Activated CD8-positive, alpha-beta memory T cell treated with anti-CD3 and anti-CD28 coated beads, Interleukin-2, amount 50 U/mL, for 48 hours (primary cell): ENCODE results near the gene TBC1D5.

Experiments
- DNase-seq: peaks from one replicate; pipeline ENCODE4 v3.0.0-alpha.2; 2020

TBC1D5 gene

GRCh38 chr3:17583530-17583929 lies 158.9 kb downstream of the TBC1D5 start:
- no peak for DNase-seq

- DNase-seq = no peak
These were observed 160.9 kb downstream of the TBC1D5 start for GRCh38 chr3:17581421-17582080.

GRCh38 chr3:17580901-17581300 lies 161.5 kb downstream of the TBC1D5 start:
- DNase-seq = no peak

GRCh38 chr3:17579289-17580031 lies 163.0 kb downstream of the TBC1D5 start:
- no peak for DNase-seq

GRCh38 chr3:17577796-17578520 lies 164.5 kb downstream of the TBC1D5 start:
- DNase-seq = no peak

GRCh38 chr3:17573396-17573795 lies 169.0 kb downstream of the TBC1D5 start:
- no peak for DNase-seq

GRCh38 chr3:17571686-17572085 lies 170.7 kb downstream of the TBC1D5 start:
- no peak for DNase-seq

- DNase-seq = no peak
These were observed 179.6 kb downstream of the TBC1D5 start for GRCh38 chr3:17562845-17563244.

- DNase-seq = no peak
These were observed 183.9 kb downstream of the TBC1D5 start for GRCh38 chr3:17558565-17558964.

GRCh38 chr3:17557749-17558463 lies 184.5 kb downstream of the TBC1D5 start:
- DNase-seq = no peak

GRCh38 chr3:17555525-17555924 lies 186.9 kb downstream of the TBC1D5 start:
- DNase-seq = no peak

GRCh38 chr3:17554078-17554477 lies 188.4 kb downstream of the TBC1D5 start:
- no peak for DNase-seq

GRCh38 chr3:17553080-17553479 lies 189.4 kb downstream of the TBC1D5 start:
- no peak for DNase-seq

GRCh38 chr3:17552351-17552750 lies 190.1 kb downstream of the TBC1D5 start:
- no peak for DNase-seq

- DNase-seq = no peak
These were observed 190.5 kb downstream of the TBC1D5 start for GRCh38 chr3:17551895-17552294.

GRCh38 chr3:17551333-17551732 lies 191.1 kb downstream of the TBC1D5 start:
- no peak for DNase-seq

GRCh38 chr3:17550624-17551023 lies 191.8 kb downstream of the TBC1D5 start:
- no peak for DNase-seq

- DNase-seq = no peak
These were observed 195.8 kb downstream of the TBC1D5 start for GRCh38 chr3:17546500-17547255.

- DNase-seq = no peak
These were observed 197.8 kb downstream of the TBC1D5 start for GRCh38 chr3:17544632-17545031.

GRCh38 chr3:17542591-17542990 lies 199.8 kb downstream of the TBC1D5 start:
- DNase-seq = no peak

- no peak for DNase-seq
These were observed 203.0 kb downstream of the TBC1D5 start for GRCh38 chr3:17539436-17539835.

GRCh38 chr3:17535274-17535673 lies 207.2 kb downstream of the TBC1D5 start:
- no peak for DNase-seq
